KG1 (cell line): ENCODE data around the gene GRIA3.

Experiments used
- DNase-seq: peaks from one replicate; lab custom pipeline; 2025; lab: John Stamatoyannopoulos, UW

Gene GRIA3

DNA sequence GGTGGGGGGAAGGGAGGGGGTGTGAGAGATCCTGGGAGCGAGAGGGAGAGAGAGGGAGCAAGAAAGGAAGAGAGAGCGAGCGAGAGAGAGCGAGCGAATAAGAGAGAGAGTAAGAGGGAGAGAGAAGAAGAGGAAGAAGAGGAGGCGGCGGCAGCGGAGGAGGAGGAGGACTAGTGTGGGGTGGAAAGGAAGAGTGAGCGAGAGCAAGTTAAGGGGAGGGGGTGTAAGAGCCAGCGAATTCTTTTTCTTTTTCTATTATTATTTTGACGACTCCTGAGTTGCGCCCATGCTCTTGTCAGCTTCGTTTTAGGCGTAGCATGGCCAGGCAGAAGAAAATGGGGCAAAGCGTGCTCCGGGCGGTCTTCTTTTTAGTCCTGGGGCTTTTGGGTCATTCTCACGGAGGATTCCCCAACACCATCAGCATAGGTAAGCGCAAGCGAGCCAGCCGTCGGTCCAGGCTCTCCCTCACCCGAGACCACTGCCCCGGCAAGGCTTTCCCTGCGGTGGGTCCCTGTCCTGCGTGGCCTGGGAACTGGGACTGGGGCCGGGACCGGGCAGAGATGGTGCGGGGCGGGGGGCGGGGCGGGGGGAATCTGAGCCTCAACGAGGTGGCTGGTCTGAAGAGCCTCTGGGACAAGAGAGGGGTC lies at the start of gene GRIA3:
Gene GRIA3 (plus strand): TSS at position 60 of the 647 bp plus-strand sequence. CDS start 258 bp downstream, at position 318.
- DNase-seq: no peak

GRCh38 chrX:123138473-123138872 lies 45.6 kb upstream of the GRIA3 start:
- no peak for DNase-seq

DNA sequence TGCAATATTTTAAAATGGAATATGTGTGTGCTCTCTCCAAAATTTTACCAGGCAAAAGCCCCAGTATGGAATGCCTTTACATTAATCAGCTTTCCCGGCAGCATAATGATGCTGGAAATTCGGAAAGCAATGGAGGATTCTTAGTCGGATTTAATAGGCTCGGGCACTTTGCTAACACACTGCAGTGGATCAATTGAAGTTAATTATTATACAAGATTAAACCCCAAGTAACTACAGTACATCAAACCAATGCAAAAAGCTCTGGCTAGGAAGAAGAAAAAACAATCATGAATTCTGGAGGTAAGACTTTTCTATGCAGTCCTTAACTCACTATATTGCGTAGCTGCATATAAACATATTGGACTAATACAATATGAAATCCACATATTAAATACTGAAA lies 43.6 kb upstream of the GRIA3 start:
- no peak for DNase-seq

DNA sequence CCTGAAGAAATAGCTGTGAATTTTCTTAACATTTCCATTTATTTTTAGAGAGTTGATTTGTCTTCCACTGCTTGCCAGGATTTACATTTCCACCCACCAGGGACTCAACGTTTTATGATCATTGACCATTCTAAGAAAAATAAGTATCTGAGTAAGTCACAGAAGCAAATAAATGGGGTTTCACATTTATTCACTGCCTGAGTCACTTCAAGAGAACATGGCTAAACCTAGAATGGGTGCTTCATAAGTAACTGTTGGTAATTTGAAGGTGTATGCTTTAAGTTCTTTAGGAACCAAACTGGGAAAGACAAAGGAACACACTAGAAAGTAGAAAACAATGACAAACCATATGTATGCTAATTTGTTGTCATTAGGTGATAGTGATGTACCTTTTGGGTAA lies 43.2 kb upstream of the GRIA3 start:
- no peak for DNase-seq

- DNase-seq: no peak
These were observed 30.2 kb upstream of the GRIA3 start for GRCh38 chrX:123153846-123154335.

DNA sequence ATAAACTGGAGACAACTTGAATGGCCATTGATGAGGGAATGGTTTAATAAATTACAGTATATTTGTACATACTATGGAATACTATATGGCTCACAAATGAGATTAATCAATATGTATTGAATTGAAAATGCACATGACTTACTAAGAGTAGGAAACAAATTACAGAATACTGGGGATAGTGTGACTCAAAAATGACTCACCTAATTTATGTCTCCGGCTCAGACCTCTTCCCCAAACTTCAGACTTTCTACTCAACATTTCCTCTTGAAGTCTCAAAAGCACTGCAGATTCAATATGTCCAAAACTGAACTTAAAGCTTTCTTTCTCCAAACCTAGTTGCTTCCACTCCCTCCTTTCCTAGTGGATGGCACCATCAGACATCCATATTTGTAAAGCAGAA lies 28.8 kb upstream of the GRIA3 start:
- DNase-seq: no peak

- DNase-seq: no peak
These were observed 26.5 kb upstream of the GRIA3 start for GRCh38 chrX:123157586-123157985.

GRCh38 chrX:123159403-123159802 lies 24.7 kb upstream of the GRIA3 start:
- DNase-seq: no peak

DNA sequence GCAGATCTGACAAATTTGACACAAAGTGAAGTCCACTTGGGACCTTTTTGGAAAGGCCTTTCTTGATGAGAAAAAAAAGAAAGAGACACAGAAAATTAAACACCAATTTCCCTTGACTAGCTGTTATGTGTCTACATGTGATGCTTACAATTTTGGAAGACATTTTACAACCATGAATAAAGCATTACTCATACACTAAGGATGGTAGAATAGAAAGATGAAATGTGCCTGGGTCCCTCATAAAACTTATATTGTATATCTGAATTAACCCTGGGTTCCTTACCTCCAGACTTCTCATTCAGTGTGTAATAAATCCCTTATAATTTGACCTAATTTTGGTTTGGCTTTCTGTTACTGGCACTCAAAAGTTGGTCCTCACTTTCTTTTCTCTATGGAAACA lies 16.5 kb upstream of the GRIA3 start:
- DNase-seq: no peak

- DNase-seq: no peak
These were observed 14.7 kb upstream of the GRIA3 start for GRCh38 chrX:123169247-123169901.

DNA sequence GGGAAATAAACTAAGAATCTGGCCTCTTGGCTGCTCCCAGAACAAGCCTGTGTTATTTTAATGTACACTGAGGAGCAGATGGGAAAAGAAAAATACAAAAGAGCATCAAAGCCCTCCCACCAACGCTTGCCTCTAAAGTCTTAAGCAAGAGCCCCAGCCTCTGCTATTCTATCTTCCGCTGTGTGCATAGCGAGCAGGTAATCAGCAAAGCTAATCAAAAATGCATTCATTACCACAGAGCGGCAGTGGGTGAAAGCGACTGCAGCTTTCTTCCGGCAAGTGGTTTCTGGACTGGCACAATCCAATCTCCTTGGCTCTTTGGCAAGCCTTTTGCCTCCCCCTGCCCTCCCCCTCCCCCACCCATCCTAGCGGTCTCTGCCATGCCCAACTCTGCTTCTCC lies 13.5 kb upstream of the GRIA3 start:
- no peak for DNase-seq

GRCh38 chrX:123171781-123172180 lies 12.3 kb upstream of the GRIA3 start:
- DNase-seq: no peak

GRCh38 chrX:123172869-123173268 lies 11.2 kb upstream of the GRIA3 start:
- DNase-seq: no peak

GRCh38 chrX:123173833-123174232 lies 10.2 kb upstream of the GRIA3 start:
- DNase-seq: no peak

GRCh38 chrX:123175366-123176122 lies 8.5 kb upstream of the GRIA3 start:
- DNase-seq: no peak

- no peak for DNase-seq
These were observed 2.7 kb upstream of the GRIA3 start for GRCh38 chrX:123181233-123181914.

- DNase-seq: no peak
These were observed 793 bp downstream of the GRIA3 start for GRCh38 chrX:123184866-123185276.

DNA sequence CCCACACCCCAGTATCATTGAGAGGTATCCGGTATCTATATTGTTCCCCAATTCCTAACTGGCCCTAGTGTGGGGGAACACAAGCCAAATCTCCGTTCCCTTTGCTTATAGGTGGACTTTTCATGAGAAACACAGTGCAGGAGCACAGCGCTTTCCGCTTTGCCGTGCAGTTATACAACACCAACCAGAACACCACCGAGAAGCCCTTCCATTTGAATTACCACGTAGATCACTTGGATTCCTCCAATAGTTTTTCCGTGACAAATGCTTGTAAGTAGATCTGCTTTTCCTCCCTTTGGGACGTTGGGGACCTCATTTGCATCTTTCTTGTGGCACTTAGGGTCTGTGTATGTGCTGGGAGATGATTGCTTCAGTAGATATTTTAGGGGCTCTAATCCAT lies 1.6 kb downstream of the GRIA3 start:
- no peak for DNase-seq

DNA sequence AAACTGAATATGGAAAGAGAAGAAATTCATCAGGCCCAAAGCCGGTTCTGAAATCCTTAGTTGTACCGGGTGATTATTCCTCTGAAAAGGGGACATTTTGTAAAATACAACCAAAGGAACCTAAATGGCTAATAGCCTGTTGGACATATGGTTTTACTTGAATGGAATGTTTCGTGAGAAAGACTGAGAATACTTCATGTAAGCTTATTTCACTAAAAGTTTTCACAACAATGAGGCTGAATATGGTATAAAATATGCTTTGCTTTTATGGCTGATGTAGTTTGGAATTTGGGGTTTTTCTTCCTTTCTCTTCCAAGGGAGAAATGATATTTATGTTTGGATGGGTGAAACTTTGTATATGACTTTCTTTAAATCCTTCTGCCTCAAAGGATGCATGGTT lies 2.7 kb downstream of the GRIA3 start:
- no peak for DNase-seq

DNA sequence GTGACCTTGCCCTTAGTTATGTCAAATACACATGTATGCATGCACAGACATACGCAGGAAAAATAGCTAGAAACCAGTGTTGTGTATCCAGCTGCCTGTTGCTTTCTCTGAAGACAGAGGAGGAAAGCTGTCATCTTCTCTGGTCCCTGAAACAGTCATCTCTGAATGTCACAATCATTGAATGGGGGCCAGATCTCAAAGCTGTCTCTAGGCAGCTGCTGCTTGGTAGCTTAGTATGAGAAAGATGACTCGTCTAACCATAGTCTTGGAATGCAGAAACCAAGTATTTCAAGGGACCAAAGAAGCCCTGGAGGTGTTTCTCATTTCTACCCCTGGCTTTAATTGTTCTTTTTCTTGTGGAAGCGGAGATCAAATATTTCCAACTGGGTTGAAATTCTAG lies 4.0 kb downstream of the GRIA3 start:
- no peak for DNase-seq

GRCh38 chrX:123189338-123189737 lies 5.3 kb downstream of the GRIA3 start:
- DNase-seq: no peak

DNA sequence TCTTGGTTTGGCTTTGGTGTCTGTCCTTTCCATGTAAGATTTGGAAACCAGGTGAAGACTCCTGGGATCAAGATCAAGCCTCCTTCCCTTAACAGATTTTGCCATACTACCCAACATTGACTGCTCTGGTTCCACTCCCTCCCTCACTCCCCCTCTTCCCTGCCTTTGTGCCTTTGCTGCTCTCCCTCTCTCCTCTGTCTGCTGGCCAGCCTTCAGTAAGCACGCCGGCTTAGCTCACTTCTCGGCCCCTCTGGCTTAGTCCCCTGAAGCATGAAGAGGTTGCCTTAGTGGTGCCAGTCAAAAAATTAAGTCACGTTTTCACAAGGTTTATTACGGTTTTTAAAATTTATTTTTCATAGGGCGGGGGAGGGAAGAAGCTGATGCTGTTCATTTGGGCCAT lies 6.0 kb downstream of the GRIA3 start:
- no peak for DNase-seq

GRCh38 chrX:123193101-123193500 lies 9.0 kb downstream of the GRIA3 start:
- no peak for DNase-seq
